Measurements from ENCODE around the gene HSD11B2. TPM values are rescaled to one million over a fixed set of nuclear protein-coding genes. Genes with fewer than 3 reads are reported as not detected.

The HSD11B2 gene
- total and polyA plus RNA-seq, 3 donors from 2014 or later = 4.9 to 11.5 (median 7.7) TPM

GRCh38 chr16:67481561-67482232, 50.8 kb downstream of the HSD11B2 start:
- no peaks in the 10 kb centered on the region for H3K9me3 ChIP-seq
- intact Hi-C loops (cut with DNase I; ENCODE audit: low total_unique reads) = no loop called here
- no peaks in the 10 kb centered on the region for H3K36me3 ChIP-seq (ENCODE audit: low read depth, missing control alignments)
- peak overlapping the region; percentile 90 to 93 for H3K27ac ChIP-seq
- H3K4me3 ChIP-seq = peak overlapping the region; percentile 87 to 96
- peak in 1 of 3 experiments; percentile 9 for TF ChIP-seq CTCF (IDR thresholded peaks at IDR 0.05)
- TF ChIP-seq POLR2A (IDR thresholded peaks at IDR 0.05) = no peak
- peak; percentile 61 for DNase-seq
- peaks cover 48% of the 10 kb centered on the region for H3K4me1 ChIP-seq
- H3K27me3 ChIP-seq = no peaks in the 10 kb centered on the region
- 6% methylated on average over 17 of the region's 17 CpGs for WGBS, 2 donors

GRCh38 chr16:67482233-67482924, 51.5 kb downstream of the HSD11B2 start:
- Histone ChIP-seq H3K4me3 (peak overlapping the region in 1 of 2 donors; percentile 87), H3K4me1 (peaks cover 50% of the 10 kb centered on the region), H3K27ac (peak overlapping the region; percentile 90 to 93), H3K36me3 (ENCODE audit: low read depth, missing control alignments) (no peaks in the 10 kb centered on the region), H3K27me3 (no peaks in the 10 kb centered on the region), H3K9me3 (no peaks in the 10 kb centered on the region)
- WGBS, 2 donors = 50 to 67% methylated on average over 13 to 25 of the region's 25 CpGs
- intact Hi-C loops (cut with DNase I; ENCODE audit: low total_unique reads) = no loop called here
- TF ChIP-seq POLR2A (IDR thresholded peaks at IDR 0.05) (no peak), CTCF (IDR thresholded peaks at IDR 0.05) (no peak)
- DNase-seq = no peak

GRCh38 chr16:67483150-67483549, 52.2 kb downstream of the HSD11B2 start, which contains the start of gene AGRP:
TSS of gene AGRP (minus strand) at chr16:67483547. CDS start at chr16:67483398, 149 bp downstream.
- Histone ChIP-seq H3K9me3 (no peaks in the 10 kb centered on the region), H3K27me3 (no peaks in the 10 kb centered on the region), H3K27ac (peak within 1 kb of the TSS; percentile 87 to 93), H3K36me3 (ENCODE audit: low read depth, missing control alignments) (no peaks in the 10 kb centered on the region), H3K4me1 (peaks cover 51% of the 10 kb centered on the region), H3K4me3 (peak within 1 kb of the TSS in 1 of 2 donors; percentile 87)
- DNase-seq = no peak
- 92% methylated on average over 6 of the region's 6 CpGs; no CpG with 5 or more reads in 1 of the 2 donors for WGBS, 2 donors
- TF ChIP-seq POLR2A (IDR thresholded peaks at IDR 0.05) = no peak
- TF ChIP-seq CTCF (IDR thresholded peaks at IDR 0.05) = no peak
- intact Hi-C loops (cut with DNase I; ENCODE audit: low total_unique reads) = no loop called here

GRCh38 chr16:67483731-67484525, 53.0 kb downstream of the HSD11B2 start:
- Histone ChIP-seq H3K27me3 (no peaks in the 10 kb centered on the region), H3K9me3 (no peaks in the 10 kb centered on the region), H3K36me3 (ENCODE audit: low read depth, missing control alignments) (no peaks in the 10 kb centered on the region), H3K4me1 (peaks cover 55% of the 10 kb centered on the region), H3K4me3 (no peak overlapping the region), H3K27ac (peak overlapping the region; percentile 87 to 93)
- intact Hi-C loops (cut with DNase I; ENCODE audit: low total_unique reads) = no loop called here
- TF ChIP-seq POLR2A (IDR thresholded peaks at IDR 0.05) (no peak), CTCF (IDR thresholded peaks at IDR 0.05) (no peak)
- WGBS, 2 donors = 44 to 47% methylated on average over 9 to 12 of the region's 12 CpGs
- peak; percentile 80 for DNase-seq
